Stimulated activated CD4-positive, alpha-beta T cell treated with anti-CD3 and anti-CD28 coated beads, Interleukin-12 subunit alpha, Interleukin-12 subunit beta, amount 100 ng/mL, for 4 hours (primary cell): Measurements from ENCODE around the gene TMA16.

ENCODE experiments used
- DNase-seq: peaks from one replicate; pipeline ENCODE4 v3.0.0-alpha.2; 2020

Gene TMA16

DNA sequence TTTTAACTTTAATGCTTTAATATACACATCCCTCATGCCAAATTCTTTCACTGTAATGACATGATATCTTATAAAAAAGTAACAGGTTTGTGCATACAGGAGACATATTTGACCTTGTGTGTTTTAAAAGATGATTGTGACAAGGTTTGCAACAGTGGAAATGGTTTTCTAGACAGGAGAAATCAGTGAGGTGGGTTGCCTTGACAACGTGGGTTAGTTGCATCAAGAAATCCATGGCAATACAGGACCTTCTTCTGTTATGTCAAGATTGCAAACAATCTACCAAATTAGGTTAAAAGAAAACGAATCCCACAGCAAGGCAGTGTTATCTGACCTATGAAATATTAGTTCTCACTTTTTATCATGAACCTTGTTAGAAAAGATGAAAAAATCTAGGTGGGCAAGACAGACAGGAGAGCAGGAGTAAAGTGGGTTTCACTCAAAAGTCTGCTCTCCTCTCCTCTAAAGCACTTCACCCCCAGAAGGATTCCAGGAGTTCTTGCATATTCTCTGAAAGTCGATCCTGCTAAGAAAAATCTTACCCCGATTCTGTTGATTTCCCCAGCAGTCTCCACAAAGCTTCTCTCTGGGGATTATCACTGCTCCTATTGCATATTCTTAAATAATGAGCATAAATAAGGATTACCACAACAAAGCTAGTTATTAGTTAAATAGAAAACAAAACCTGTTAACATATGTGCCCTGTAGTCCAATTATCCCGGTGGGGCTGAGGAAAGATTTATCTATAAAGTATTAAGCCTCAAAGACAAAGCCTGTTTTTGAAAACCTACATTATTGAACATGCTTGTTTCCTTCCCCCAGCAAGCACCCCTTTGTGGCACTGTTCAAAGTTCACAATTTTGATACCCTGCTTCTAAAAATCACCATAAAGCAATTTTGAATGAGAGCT, 71.0 kb downstream of the TMA16 start:
- no peak for DNase-seq

DNA sequence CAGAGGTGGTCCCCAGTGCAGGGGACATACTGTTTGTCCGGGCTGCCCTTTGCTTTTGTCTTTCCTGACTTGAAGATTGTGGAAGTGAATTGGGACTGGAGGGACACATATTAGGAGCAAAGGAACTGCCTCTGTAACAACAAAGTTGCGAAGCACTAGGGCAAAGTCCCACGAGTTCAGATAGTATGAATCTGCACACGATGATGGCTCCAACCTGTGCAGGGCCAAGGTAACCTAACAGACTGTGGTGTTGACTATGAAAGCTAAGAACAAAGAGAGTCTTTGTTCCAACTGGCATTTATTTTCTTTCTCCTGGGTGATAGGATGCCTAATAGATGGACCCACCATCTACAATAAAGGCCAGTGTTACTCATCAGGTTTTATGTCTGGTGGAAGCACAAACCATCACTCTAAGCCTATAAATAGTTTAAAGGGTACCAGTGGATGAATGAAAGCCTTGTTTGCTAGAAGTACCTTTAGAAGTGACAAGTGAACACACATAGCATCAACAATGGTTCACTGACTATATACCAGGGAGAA, 71.8 kb downstream of the TMA16 start:
- DNase-seq: no peak

DNA sequence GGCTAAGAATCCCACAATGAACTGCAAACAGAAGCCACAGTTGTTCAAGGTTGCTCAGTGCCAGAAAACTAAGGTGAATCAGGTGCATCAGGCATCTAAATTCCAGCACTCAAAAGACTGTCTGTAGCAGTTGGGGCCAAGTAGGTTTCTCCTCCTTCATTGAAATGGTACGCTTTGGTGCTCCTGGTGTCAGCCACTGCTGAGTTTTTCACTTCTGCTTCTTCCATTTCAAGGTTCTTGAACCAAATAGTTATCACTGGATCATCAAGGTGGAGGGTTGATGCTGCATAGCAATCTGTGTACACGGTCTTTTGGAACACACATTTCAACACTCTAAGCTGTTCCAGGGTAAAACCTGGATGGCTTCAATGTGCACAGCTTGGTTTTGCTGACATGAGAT, 74.4 kb downstream of the TMA16 start:
- DNase-seq: no peak
